Left lung (tissue), 10 donors: ENCODE data around the gene CTNNA3. TPM values are rescaled to one million over a fixed set of nuclear protein-coding genes. Genes with fewer than 3 reads are reported as not detected.

ENCODE experiments used
- ATAC-seq: fragments of 200-7000 bp; cut with Tn5 transposase; one replicate; pipeline ENCODE4 v1.9.1; 2020; ENCODE audit warnings: moderate library complexity
- DNase-seq, 4 donors: peaks; one replicate each; pipeline ENCODE4 v3.0.0-alpha.2; 2013 to 2020
- H3K27ac ChIP-seq, 2 donors: fragments of 200-600 bp; sonication (generic) in 1 of 2; one replicate each; pipeline versions ENCODE4 v1.5.0 to v1.8.0; 2020 to 2021
- H3K27me3 ChIP-seq, 2 donors: fragments of 200-600 bp; sonication (generic) in 1 of 2; one replicate each; pipeline versions ENCODE4 v1.5.0 to v1.8.0; 2020 to 2021
- H3K36me3 ChIP-seq, 2 donors: fragments of 200-600 bp; sonication (generic) in 1 of 2; one replicate each; pipeline versions ENCODE4 v1.5.0 to v1.8.0; 2020 to 2021
- H3K4me1 ChIP-seq, 2 donors: fragments of 200-600 bp; one replicate each; pipeline ENCODE4 v1.8.0; 2021
- H3K4me3 ChIP-seq, 2 donors: fragments of 200-600 bp; sonication (generic) in 1 of 2; one replicate each; pipeline versions ENCODE4 v1.5.0 to v1.8.0; 2020 to 2021; ENCODE audit warnings: mild to moderate bottlenecking in 1 of 2
- H3K9me3 ChIP-seq, 2 donors: fragments of 200-600 bp; sonication (generic) in 1 of 2; one replicate each; pipeline versions ENCODE4 v1.5.0 to v1.8.0; 2020 to 2021
- intact Hi-C, 2 donors: fragments of 100-400 bp; cut with DNase I; formaldehyde crosslinking; loops; one replicate each; pipeline versions ENCODE4 v1.11.2 to v1.14.2; 2022
- polyA plus RNA-seq, 6 donors: library from polyadenylated mRNA; unstranded; fragments of 120-200 nt; gene quantifications; one replicate each; pipeline ENCODE4 v1.2.1, GENCODE V29; 2013; ENCODE audit not compliant: insufficient read length in 6 of 6
- total RNA-seq, 2 donors: library from RNA; stranded (reverse); fragmentation: NEBNext Ultra II Directional; extraction: Animal tissue kit (Norgen Biotek cat#: 25700); gene quantifications; one replicate each; pipeline ENCODE4 v1.2.1, GENCODE V29; 2021
- TF ChIP-seq, protein P1 (sequence below), 2 donors: fragments of 200-600 bp; sonication (generic) in 1 of 2; IDR thresholded peaks; one replicate each; pipeline versions ENCODE4 v1.5.0 to v1.8.0; 2021; ENCODE audit warnings: antibody characterized with exemption in 2 of 2
- donor health status: DM: no; HTN: yes; CAD: no.
- donor health status: DM: no; HTN: no; CAD: no.

The CTNNA3 gene
- total and polyA plus RNA-seq, 8 donors, result 1.1 to 8.2 (median 6.6) TPM; not detected in 1

DNA sequence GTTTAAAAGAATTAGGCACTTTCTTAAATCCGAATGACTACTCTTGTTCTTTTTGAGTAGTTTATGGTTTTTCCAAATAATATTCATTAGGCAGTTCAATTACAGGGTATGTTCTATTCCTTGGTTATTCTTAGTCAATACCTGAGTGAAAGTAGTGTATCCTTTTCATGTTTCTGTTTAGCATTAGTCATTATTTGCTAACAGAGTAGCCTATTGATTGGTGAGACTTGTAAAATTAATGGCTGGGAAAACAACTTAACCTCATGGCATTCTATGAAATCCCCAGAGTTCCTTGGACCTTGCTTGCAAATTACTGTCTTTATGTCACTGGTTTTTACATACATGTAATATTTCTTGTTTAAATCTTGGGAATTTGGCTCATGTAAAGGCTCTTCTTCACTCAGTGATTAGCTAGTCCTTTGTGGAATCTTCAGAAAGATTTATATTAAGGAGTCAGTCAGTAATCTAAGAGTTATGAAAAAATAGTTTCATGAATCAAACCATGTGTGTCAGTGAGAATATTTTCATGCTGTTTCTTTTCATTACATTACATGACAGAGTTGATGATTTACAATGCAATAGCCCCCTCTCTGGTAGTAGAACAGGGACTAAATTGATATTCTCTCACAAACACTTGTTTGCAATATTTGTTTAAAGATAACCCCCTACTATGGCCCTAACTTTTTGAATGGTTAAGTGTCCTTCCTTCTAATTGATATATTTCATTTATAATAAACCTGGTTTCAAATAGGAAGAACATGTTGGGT, 851.6 kb downstream of the CTNNA3 start:
- Histone ChIP-seq H3K4me1 (no peaks in the 10 kb centered on the region), H3K4me3 (no peak overlapping the region), H3K36me3 (no peaks in the 10 kb centered on the region), H3K9me3 (no peaks in the 10 kb centered on the region), H3K27me3 (no peaks in the 10 kb centered on the region), H3K27ac (no peak overlapping the region)
- intact Hi-C loops, result no loop called here
- ATAC-seq, result no peak
- TF ChIP-seq, protein P1, sequence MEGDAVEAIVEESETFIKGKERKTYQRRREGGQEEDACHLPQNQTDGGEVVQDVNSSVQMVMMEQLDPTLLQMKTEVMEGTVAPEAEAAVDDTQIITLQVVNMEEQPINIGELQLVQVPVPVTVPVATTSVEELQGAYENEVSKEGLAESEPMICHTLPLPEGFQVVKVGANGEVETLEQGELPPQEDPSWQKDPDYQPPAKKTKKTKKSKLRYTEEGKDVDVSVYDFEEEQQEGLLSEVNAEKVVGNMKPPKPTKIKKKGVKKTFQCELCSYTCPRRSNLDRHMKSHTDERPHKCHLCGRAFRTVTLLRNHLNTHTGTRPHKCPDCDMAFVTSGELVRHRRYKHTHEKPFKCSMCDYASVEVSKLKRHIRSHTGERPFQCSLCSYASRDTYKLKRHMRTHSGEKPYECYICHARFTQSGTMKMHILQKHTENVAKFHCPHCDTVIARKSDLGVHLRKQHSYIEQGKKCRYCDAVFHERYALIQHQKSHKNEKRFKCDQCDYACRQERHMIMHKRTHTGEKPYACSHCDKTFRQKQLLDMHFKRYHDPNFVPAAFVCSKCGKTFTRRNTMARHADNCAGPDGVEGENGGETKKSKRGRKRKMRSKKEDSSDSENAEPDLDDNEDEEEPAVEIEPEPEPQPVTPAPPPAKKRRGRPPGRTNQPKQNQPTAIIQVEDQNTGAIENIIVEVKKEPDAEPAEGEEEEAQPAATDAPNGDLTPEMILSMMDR (IDR thresholded peaks at IDR 0.05), result no peak
- DNase-seq, result no peak

DNA sequence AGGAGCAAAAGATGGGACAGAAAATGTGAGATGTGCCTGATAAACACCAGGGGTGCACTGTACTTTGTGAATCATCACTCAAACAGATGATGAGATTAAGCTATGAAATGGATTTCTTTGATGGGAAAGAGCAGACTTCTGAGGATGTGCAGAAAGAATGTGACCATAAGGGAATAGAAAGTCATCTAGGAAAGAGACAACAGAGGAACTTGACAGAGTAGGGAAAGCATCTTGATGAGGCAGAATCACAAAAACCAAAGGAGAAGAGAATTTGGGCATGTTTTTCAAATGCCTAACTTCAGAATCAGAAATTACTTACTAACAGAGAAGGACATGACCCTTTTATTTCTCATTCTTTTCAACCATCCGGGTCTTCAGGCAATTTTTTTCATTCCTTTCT, 852.6 kb downstream of the CTNNA3 start:
- intact Hi-C loops, result no loop called here

DNA sequence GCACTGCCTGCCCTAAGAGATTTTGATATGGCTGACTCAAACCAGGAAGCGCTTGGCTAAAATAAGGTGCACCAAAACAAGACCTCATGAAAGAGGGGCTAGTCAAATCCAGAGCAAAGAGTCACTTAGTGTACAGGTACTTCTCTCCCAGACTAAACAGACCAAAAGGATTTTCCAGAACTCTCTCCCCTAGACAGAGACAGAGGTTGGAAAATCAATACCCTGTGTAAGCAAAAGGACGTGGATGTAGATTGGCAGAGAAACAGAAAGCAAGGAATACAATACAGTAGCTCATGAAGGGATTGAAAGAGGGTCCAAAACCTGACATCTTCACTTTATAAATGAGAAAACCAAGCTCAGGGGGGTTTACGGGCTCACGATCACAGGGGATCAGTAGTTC, 853.1 kb downstream of the CTNNA3 start:
- Histone ChIP-seq H3K4me1 (peaks cover 0 to 2% of the 10 kb centered on the region in 2 donors), H3K36me3 (no peaks in the 10 kb centered on the region), H3K27me3 (no peaks in the 10 kb centered on the region), H3K4me3 (no peak overlapping the region), H3K9me3 (no peaks in the 10 kb centered on the region), H3K27ac (no peak overlapping the region)
- no peak for ATAC-seq
- TF ChIP-seq, protein P1 (IDR thresholded peaks at IDR 0.05), result no peak
- intact Hi-C loops, result no loop called here
- DNase-seq, result no peak

More for the DNA sequence above, 852.6 kb downstream of the CTNNA3 start:
- no peaks in the 10 kb centered on the region for H3K36me3 ChIP-seq
- no peaks in the 10 kb centered on the region for H3K9me3 ChIP-seq
- H3K27me3 ChIP-seq, result no peaks in the 10 kb centered on the region
- DNase-seq (no peak), ATAC-seq (no peak)
- TF ChIP-seq, protein P1 (IDR thresholded peaks at IDR 0.05), result no peak
- H3K4me3 ChIP-seq, result no peak overlapping the region
- no peak overlapping the region for H3K27ac ChIP-seq
- H3K4me1 ChIP-seq, result no peaks in the 10 kb centered on the region

DNA sequence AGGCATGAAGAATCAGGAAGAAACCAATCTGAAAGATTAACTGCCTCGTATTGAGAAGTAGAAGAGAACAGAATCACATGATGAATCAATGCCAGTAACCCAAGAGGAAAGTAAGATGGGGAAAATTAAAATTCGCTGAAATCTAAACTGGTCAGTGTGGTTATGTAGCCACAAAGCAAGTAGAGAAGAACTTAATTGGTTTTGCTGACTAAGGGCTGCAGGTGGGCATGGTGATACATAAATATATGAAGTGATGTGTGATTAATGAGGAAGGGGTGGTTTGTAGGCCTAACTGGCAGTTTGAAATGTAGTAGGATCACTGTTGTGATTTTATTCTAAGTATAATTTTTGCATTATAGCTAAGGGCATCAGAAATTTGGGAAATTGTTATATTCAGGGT, 853.6 kb downstream of the CTNNA3 start:
- no peak for DNase-seq
- no peaks in the 10 kb centered on the region for H3K27me3 ChIP-seq
- no peaks in the 10 kb centered on the region for H3K36me3 ChIP-seq
- intact Hi-C loops, result no loop called here
- no peak overlapping the region for H3K4me3 ChIP-seq
- H3K27ac ChIP-seq, result no peak overlapping the region
- TF ChIP-seq, protein P1 (IDR thresholded peaks at IDR 0.05), result no peak
- ATAC-seq, result no peak
- H3K4me1 ChIP-seq, result peaks cover 0 to 7% of the 10 kb centered on the region in 2 donors
- H3K9me3 ChIP-seq, result no peaks in the 10 kb centered on the region

DNA sequence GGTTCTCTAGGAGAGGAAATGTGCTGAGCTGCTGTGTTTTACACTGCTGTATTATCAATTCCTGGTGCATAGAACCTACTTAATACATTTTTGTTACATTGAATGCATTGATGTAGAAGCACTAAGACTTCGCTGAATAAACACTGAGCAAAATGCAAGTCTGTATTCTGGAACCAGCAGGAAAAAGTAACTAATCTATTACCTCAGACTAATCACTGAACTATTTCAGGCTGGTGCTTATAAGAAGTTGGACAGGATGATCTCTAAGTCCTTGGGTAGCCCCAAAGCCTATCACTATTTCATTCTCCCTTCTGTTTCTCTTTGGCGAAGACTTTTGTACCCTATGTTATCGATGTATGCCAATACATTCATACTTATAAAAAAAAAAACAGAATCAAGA, 857.3 kb downstream of the CTNNA3 start:
- H3K4me3 ChIP-seq, result no peak overlapping the region
- no peaks in the 10 kb centered on the region for H3K27me3 ChIP-seq
- H3K36me3 ChIP-seq, result no peaks in the 10 kb centered on the region
- no peak overlapping the region for H3K27ac ChIP-seq
- intact Hi-C loops, result no loop called here
- no peak for DNase-seq
- peaks cover 0 to 8% of the 10 kb centered on the region in 2 donors for H3K4me1 ChIP-seq
- H3K9me3 ChIP-seq, result no peaks in the 10 kb centered on the region
- TF ChIP-seq, protein P1 (IDR thresholded peaks at IDR 0.05), result no peak
- no peak for ATAC-seq
